Activated CD8-positive, alpha-beta T cell treated with anti-CD3 and anti-CD28 coated beads, Interleukin-2, amount 10 ng/mL, durations not matched to agents 7 days and 5 days (primary cell): ENCODE measurements around the gene TRAM2. TPM values are rescaled to one million over a fixed set of nuclear protein-coding genes. Genes with fewer than 3 reads are reported as not detected.

Experiments
- ATAC-seq: fragments of 150-1000 bp; cut with Tn5 transposase; one replicate; pipeline ENCODE4 v1.10.0; 2021; ENCODE audit warnings: moderate library complexity
- CTCF ChIA-PET: fragments of 350-600 bp; sonication (Branson Sonifier 250); formaldehyde crosslinking; loops from one replicate; lab custom pipeline; 2021; ENCODE audit warnings: antibody characterized with exemption; lab: Charles Lee
- POLR2A ChIA-PET: fragments of 350-600 bp; sonication (Branson Sonifier 250); formaldehyde crosslinking; loops from one replicate; lab custom pipeline; 2021; ENCODE audit warnings: antibody characterized with exemption; lab: Charles Lee
- DNase-seq: peaks from one replicate; pipeline ENCODE4 v3.0.0-alpha.2; 2020
- H3K27ac Mint-ChIP-seq: one replicate; pipeline ENCODE4 v1.8.0; 2021; ENCODE audit warnings: mild to moderate bottlenecking, mixed read lengths
- H3K27me3 Mint-ChIP-seq: one replicate; pipeline ENCODE4 v1.8.0; 2021; ENCODE audit warnings: low read depth, mixed read lengths
- H3K36me3 Mint-ChIP-seq: one replicate; pipeline ENCODE4 v1.8.0; 2021; ENCODE audit warnings: low read depth, mixed read lengths
- H3K4me1 Mint-ChIP-seq: one replicate; pipeline ENCODE4 v1.8.0; 2021; ENCODE audit warnings: low read depth, mixed read lengths
- H3K4me3 Mint-ChIP-seq: one replicate; pipeline ENCODE4 v1.8.0; 2021; ENCODE audit warnings: mild to moderate bottlenecking, mixed read lengths
- H3K9me3 Mint-ChIP-seq: one replicate; pipeline ENCODE4 v1.8.0; 2022; ENCODE audit warnings: mixed read lengths; ENCODE audit not compliant: insufficient read depth
- total RNA-seq, 2 experiments: library from RNA; stranded (reverse); gene quantifications; one replicate each; pipeline ENCODE4 v1.2.3, GENCODE V29; 2021

TRAM2 gene
- total RNA-seq, 2 experiments from 2014 or later: 1.4 TPM

GRCh38 chr6:52562911-52563310 is 13.9 kb downstream of the TRAM2 start:
- CTCF ChIA-PET: no interaction called here

GRCh38 chr6:52560462-52560861 is 16.4 kb downstream of the TRAM2 start:
- H3K36me3 Mint-ChIP-seq: no peaks in the 10 kb centered on the region
- DNase-seq: no peak
- POLR2A ChIA-PET: no interaction called here
- CTCF ChIA-PET: interaction anchor here (1.1 kb wide), 1 partner anchor 15 kb away, joined by 4 read pairs; no protein-coding TSS in a partner anchor
- H3K27me3 Mint-ChIP-seq: no peaks in the 10 kb centered on the region
- no peak overlapping the region for H3K27ac Mint-ChIP-seq
- peaks cover under 1% of the 10 kb centered on the region for H3K4me1 Mint-ChIP-seq
- no peaks in the 10 kb centered on the region for H3K9me3 Mint-ChIP-seq
- no peak for ATAC-seq
- no peak overlapping the region for H3K4me3 Mint-ChIP-seq

More at GRCh38 chr6:52562911-52563310, 13.9 kb downstream of the TRAM2 start:
- Mint-ChIP-seq H3K4me1 (peaks cover 15% of the 10 kb centered on the region), H3K27ac (no peak overlapping the region), H3K9me3 (no peaks in the 10 kb centered on the region), H3K36me3 (no peaks in the 10 kb centered on the region), H3K4me3 (no peak overlapping the region), H3K27me3 (no peaks in the 10 kb centered on the region)
- DNase-seq (no peak), ATAC-seq (no peak)
- POLR2A ChIA-PET: no interaction called here

- CTCF ChIA-PET: no interaction called here
- no peak overlapping the region for H3K4me3 Mint-ChIP-seq
- H3K27ac Mint-ChIP-seq: no peak overlapping the region
- no peaks in the 10 kb centered on the region for H3K36me3 Mint-ChIP-seq
- ATAC-seq: no peak
- DNase-seq: no peak
- no peaks in the 10 kb centered on the region for H3K4me1 Mint-ChIP-seq
- H3K27me3 Mint-ChIP-seq: no peaks in the 10 kb centered on the region
- POLR2A ChIA-PET: no interaction called here
- no peaks in the 10 kb centered on the region for H3K9me3 Mint-ChIP-seq
These were observed 18.4 kb downstream of the TRAM2 start for GRCh38 chr6:52558266-52559000.

GRCh38 chr6:52557389-52558265 is 19.2 kb downstream of the TRAM2 start:
- CTCF ChIA-PET: no interaction called here
- POLR2A ChIA-PET: no interaction called here
- no peak for ATAC-seq
- Mint-ChIP-seq H3K9me3 (no peaks in the 10 kb centered on the region), H3K4me1 (no peaks in the 10 kb centered on the region), H3K27ac (no peak overlapping the region), H3K4me3 (no peak overlapping the region), H3K36me3 (no peaks in the 10 kb centered on the region), H3K27me3 (no peaks in the 10 kb centered on the region)
- DNase-seq: no peak

GRCh38 chr6:52555518-52556233 is 21.2 kb downstream of the TRAM2 start:
- ChIA-PET POLR2A (interaction anchor here (0.5 kb wide), 1 partner anchor 12 kb away, joined by 3 read pairs; no protein-coding TSS in a partner anchor), CTCF (no interaction called here)

GRCh38 chr6:52554684-52555280 is 22.1 kb downstream of the TRAM2 start:
- Mint-ChIP-seq H3K4me3 (no peak overlapping the region), H3K4me1 (no peaks in the 10 kb centered on the region), H3K36me3 (no peaks in the 10 kb centered on the region), H3K27ac (no peak overlapping the region), H3K27me3 (no peaks in the 10 kb centered on the region), H3K9me3 (no peaks in the 10 kb centered on the region)
- no peak for DNase-seq
- POLR2A ChIA-PET: interaction anchor here (0.5 kb wide), 1 partner anchor 11 kb away, joined by 3 read pairs; no protein-coding TSS in a partner anchor
- CTCF ChIA-PET: no interaction called here
- no peak for ATAC-seq

More at GRCh38 chr6:52555518-52556233, 21.2 kb downstream of the TRAM2 start:
- Mint-ChIP-seq H3K36me3 (no peaks in the 10 kb centered on the region), H3K27me3 (no peaks in the 10 kb centered on the region), H3K9me3 (no peaks in the 10 kb centered on the region), H3K4me1 (no peaks in the 10 kb centered on the region), H3K4me3 (no peak overlapping the region), H3K27ac (no peak overlapping the region)
- ATAC-seq (no peak), DNase-seq (no peak)

GRCh38 chr6:52553719-52554118 is 23.1 kb downstream of the TRAM2 start:
- CTCF ChIA-PET: no interaction called here
- Mint-ChIP-seq H3K36me3 (no peaks in the 10 kb centered on the region), H3K9me3 (no peaks in the 10 kb centered on the region), H3K27ac (no peak overlapping the region), H3K4me1 (no peaks in the 10 kb centered on the region), H3K27me3 (no peaks in the 10 kb centered on the region), H3K4me3 (no peak overlapping the region)
- ATAC-seq (no peak), DNase-seq (no peak)
- POLR2A ChIA-PET: no interaction called here

- CTCF ChIA-PET: no interaction called here
- Mint-ChIP-seq H3K9me3 (no peaks in the 10 kb centered on the region), H3K27ac (no peak overlapping the region), H3K36me3 (no peaks in the 10 kb centered on the region), H3K4me3 (no peak overlapping the region), H3K4me1 (no peaks in the 10 kb centered on the region), H3K27me3 (peaks cover 2% of the 10 kb centered on the region)
- ATAC-seq (no peak), DNase-seq (no peak)
- POLR2A ChIA-PET: no interaction called here
These were observed 23.7 kb downstream of the TRAM2 start for GRCh38 chr6:52553158-52553557.

GRCh38 chr6:52552278-52552643 is 24.6 kb downstream of the TRAM2 start:
- ChIA-PET POLR2A (no interaction called here), CTCF (interaction anchor here (0.9 kb wide), 1 partner anchor 8 kb away, joined by 3 read pairs; no protein-coding TSS in a partner anchor)
- Mint-ChIP-seq H3K36me3 (no peaks in the 10 kb centered on the region), H3K27ac (no peak overlapping the region), H3K27me3 (peaks cover 2% of the 10 kb centered on the region), H3K4me3 (no peak overlapping the region), H3K9me3 (no peaks in the 10 kb centered on the region), H3K4me1 (no peaks in the 10 kb centered on the region)
- no peak for ATAC-seq
- no peak for DNase-seq

GRCh38 chr6:52551483-52552277 is 25.2 kb downstream of the TRAM2 start:
- Mint-ChIP-seq H3K27ac (no peak overlapping the region), H3K27me3 (peaks cover 2% of the 10 kb centered on the region), H3K9me3 (no peaks in the 10 kb centered on the region), H3K4me1 (no peaks in the 10 kb centered on the region), H3K4me3 (no peak overlapping the region), H3K36me3 (no peaks in the 10 kb centered on the region)
- ChIA-PET POLR2A (no interaction called here), CTCF (interaction anchor here (0.9 kb wide), 1 partner anchor 7 kb away, joined by 3 read pairs; no protein-coding TSS in a partner anchor)
- no peak for ATAC-seq
- no peak for DNase-seq

GRCh38 chr6:52550870-52551269 is 26.0 kb downstream of the TRAM2 start:
- no peak overlapping the region for H3K27ac Mint-ChIP-seq
- no peaks in the 10 kb centered on the region for H3K36me3 Mint-ChIP-seq
- H3K4me3 Mint-ChIP-seq: no peak overlapping the region
- CTCF ChIA-PET: no interaction called here
- H3K27me3 Mint-ChIP-seq: peaks cover 2% of the 10 kb centered on the region
- DNase-seq (no peak), ATAC-seq (no peak)
- H3K9me3 Mint-ChIP-seq: no peaks in the 10 kb centered on the region
- POLR2A ChIA-PET: no interaction called here
- H3K4me1 Mint-ChIP-seq: no peaks in the 10 kb centered on the region
